Central memory CD8-positive, alpha-beta T cell (primary cell): ENCODE measurements around the gene GNB1.

Experiments
- ATAC-seq: fragments of 150-1000 bp; cut with Tn5 transposase; replicated peaks from 2 replicates; pipeline ENCODE4 v1.10.0; 2022; ENCODE audit warnings: mild to moderate bottlenecking, moderate FRiP score, moderate number of reproducible peaks; ENCODE audit not compliant: poor library complexity, severe bottlenecking; ENCODE audit errors: extremely low read depth
- DNase-seq, 2 donors: peaks; one replicate each; pipeline ENCODE4 v3.0.0; 2021; ENCODE audit warnings: low spot score in 2 of 2
- H3K27ac Mint-ChIP-seq: one replicate; pipeline ENCODE4 v1.8.0; 2022; ENCODE audit warnings: low read depth, mild to moderate bottlenecking, moderate library complexity, mixed read lengths
- H3K27me3 Mint-ChIP-seq: one replicate; pipeline ENCODE4 v1.8.0; 2022; ENCODE audit warnings: mixed read lengths
- H3K36me3 Mint-ChIP-seq: one replicate; pipeline ENCODE4 v1.8.0; 2022; ENCODE audit warnings: mild to moderate bottlenecking, moderate library complexity, mixed read lengths; ENCODE audit not compliant: insufficient read depth
- H3K4me1 Mint-ChIP-seq: one replicate; pipeline ENCODE4 v1.8.0; 2022; ENCODE audit warnings: mixed read lengths
- H3K4me3 Mint-ChIP-seq: one replicate; pipeline ENCODE4 v1.8.0; 2022; ENCODE audit warnings: mild to moderate bottlenecking, moderate library complexity, mixed read lengths
- H3K9me3 Mint-ChIP-seq: one replicate; pipeline ENCODE4 v1.8.0; 2022; ENCODE audit warnings: mixed read lengths

Gene GNB1

GRCh38 chr1:1920057-1920607 lies 29.2 kb upstream of the GNB1 start:
- Mint-ChIP-seq H3K27ac (no peak overlapping the region), H3K9me3 (no peaks in the 10 kb centered on the region)
- DNase-seq: no peak

DNA sequence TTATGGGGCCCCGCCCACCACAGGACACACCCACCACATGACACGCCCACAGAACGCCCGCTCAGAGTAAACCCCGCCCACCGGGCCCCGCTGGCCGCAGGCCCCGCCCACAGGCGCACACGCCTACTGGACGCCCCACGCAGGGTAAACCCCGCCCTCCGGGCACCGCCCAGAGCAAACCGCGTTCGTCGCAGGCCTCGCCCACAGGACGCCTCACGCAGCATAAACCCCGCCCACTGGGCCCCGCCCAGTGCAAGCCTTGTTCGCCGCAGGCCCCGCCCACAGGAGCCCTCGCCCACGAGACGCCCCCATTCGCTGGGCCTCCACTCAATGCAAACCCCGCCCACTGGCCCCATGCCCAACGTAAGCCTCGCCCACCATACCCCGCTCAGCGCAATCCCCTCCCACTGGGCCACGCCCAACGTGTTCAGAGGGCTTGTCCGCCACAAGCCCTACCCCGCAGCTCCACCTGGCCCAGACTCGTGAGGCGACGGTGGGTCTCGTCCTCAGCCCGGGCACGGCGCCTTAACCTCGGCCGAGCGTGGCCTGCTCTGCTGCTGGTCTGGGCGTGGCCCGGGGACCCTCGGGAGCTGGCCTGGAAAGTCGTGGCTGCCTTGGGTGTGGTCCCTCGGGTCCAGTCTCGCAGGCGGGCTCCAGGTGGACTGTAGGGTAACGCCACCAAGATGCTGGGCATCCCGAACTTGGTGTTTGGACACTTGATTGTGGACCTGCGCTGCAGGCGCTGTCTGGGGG lies 28.6 kb upstream of the GNB1 start:
- Mint-ChIP-seq H3K4me1 (no peaks in the 10 kb centered on the region), H3K4me3 (peak overlapping the region; percentile 59), H3K27ac (peak overlapping the region; percentile 49), H3K36me3 (peaks cover 5% of the 10 kb centered on the region), H3K27me3 (no peaks in the 10 kb centered on the region), H3K9me3 (no peaks in the 10 kb centered on the region)
- peak; percentile 99 for DNase-seq
- peak; percentile 88 for ATAC-seq

More at GRCh38 chr1:1920057-1920607, 29.2 kb upstream of the GNB1 start:
- peaks cover 5% of the 10 kb centered on the region for H3K36me3 Mint-ChIP-seq
- no peak overlapping the region for H3K4me3 Mint-ChIP-seq
- H3K4me1 Mint-ChIP-seq: no peaks in the 10 kb centered on the region
- no peak for ATAC-seq
- no peaks in the 10 kb centered on the region for H3K27me3 Mint-ChIP-seq

DNA sequence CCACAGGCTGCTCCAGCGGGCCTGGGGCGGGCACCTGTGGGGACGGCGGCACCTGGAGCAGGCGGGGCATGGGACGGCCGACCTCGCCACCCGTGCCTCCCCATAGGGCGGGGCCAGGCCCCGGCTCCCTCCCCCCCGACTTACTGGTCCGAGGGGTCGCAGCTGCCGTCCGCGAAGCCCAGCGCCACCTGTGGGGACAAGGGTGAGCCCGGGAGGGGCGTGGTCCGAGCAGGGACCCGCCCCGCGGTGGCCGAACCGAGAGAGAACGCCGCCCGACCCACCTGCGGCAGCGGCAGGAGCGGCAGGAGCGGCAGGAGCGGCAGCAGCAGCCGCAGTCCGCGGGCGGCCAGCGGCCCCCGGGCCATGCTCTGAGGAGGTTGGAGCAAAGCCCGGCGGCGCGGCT lies 28.0 kb upstream of the GNB1 start, which contains the start of gene TMEM52:
TMEM52 (minus strand) TSS at position 379 of the 403 bp plus-strand sequence; CDS start at position 365, 14 bp downstream.
- no peaks in the 10 kb centered on the region for H3K9me3 Mint-ChIP-seq
- H3K4me3 Mint-ChIP-seq: peak within 1 kb of the TSS; percentile 59
- H3K4me1 Mint-ChIP-seq: no peaks in the 10 kb centered on the region
- DNase-seq: no peak
- H3K27ac Mint-ChIP-seq: peak within 1 kb of the TSS; percentile 49
- peak; percentile 4 for ATAC-seq
- H3K27me3 Mint-ChIP-seq: peaks cover 3% of the 10 kb centered on the region
- peaks cover 5% of the 10 kb centered on the region for H3K36me3 Mint-ChIP-seq

DNA sequence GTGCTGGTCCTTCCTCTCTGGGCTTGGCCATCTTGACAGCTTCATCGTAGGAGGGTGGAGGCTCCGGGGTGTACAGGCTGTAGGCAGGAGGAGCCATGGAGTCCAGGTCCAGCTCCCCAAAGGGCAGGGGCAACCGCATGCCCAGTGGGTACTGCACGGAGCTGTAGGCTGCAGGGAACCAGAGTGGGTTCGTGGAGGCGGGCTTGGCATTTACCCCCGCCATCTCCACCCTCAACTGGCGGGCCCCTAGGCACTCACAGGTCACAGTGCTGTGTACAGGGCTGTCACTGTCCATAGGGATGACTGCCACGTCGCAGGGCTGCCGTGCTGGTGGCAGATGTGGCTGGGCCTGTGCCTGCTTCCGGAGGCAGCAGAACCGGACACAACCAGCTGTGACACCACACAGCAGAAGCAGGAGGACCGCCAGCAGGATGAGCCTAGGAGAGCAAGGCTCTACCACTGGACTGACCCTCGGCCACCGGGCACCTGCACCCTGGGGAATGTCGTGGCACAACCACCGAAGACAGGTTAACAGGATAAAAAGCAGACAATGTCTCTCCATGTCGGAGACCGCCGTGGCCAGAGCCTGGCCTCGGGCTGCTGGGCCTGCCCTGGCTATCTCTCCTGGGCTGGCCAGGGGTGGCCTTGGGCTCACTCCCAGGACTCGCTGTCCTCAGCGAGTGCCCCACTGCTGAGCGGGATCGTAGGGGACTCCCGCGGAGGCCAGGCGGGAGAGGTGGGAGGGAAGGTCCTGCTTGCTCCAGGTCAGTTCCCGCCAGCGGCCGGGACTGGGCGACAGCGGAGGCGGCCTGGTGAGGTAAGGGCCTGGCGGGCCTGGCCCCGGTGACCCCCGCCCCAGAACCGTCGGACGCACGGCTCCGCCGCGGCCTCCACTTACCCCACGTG lies 27.4 kb upstream of the GNB1 start:
- no peak overlapping the region for H3K27ac Mint-ChIP-seq
- peak overlapping the region; percentile 57 for H3K4me3 Mint-ChIP-seq
- peaks cover 9% of the 10 kb centered on the region for H3K27me3 Mint-ChIP-seq
- ATAC-seq: no peak
- H3K36me3 Mint-ChIP-seq: peaks cover 5% of the 10 kb centered on the region
- H3K9me3 Mint-ChIP-seq: no peaks in the 10 kb centered on the region
- no peaks in the 10 kb centered on the region for H3K4me1 Mint-ChIP-seq
- DNase-seq: no peak

DNA sequence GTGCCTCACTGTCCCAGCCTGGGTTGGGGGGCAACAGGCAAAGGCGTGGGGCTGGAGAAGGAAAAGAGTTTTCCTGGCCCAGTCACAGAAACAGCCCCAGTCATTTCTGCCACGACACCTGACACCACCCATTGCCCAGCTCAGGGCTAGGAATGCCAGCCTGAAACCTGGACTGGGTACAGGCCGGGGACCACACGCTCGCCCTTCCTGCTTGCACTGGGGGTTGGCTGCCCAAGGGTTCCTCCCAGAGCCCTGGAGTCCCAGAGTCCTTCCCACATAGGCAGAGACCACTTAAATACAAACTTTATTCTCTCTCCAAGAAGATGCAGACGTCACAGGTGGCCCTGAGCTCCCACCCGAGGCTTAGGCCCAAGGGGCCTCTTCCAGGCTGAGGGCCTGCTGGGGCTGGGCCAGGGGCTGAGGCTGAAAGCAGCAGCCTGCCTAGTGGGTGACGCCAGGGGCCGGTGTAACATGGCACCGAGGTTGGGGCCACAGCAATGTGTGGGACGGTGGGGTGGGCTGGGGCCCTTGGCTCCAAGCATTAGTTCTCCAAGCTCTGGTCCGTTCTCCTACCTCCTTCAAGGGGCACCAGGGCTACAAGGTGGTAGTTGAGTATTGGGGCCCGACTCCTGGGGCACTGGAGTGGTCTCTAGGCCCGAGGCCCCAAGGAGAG lies 26.6 kb upstream of the GNB1 start:
- Mint-ChIP-seq H3K9me3 (no peaks in the 10 kb centered on the region), H3K27me3 (peaks cover 10% of the 10 kb centered on the region), H3K36me3 (peaks cover 5% of the 10 kb centered on the region), H3K4me3 (peak overlapping the region; percentile 57), H3K4me1 (no peaks in the 10 kb centered on the region), H3K27ac (no peak overlapping the region)
- DNase-seq (no peak), ATAC-seq (no peak)

DNA sequence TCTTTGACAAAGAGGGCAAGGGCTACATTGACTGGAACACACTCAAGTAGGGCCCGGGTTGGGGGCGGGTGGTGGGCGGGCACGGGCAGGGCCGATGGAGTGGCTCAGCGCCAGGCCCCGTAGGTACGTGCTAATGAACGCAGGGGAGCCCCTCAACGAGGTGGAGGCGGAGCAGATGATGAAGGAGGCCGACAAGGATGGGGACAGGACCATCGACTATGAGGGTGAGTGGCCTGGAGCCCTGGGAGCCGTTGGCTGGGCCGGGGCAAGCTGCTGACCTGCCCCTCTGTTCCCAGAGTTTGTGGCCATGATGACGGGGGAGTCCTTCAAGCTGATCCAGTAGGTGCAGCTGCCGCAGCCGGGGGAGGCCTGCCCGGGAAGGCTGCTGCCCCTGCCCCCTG lies 26.0 kb upstream of the GNB1 start:
- Mint-ChIP-seq H3K4me3 (peak overlapping the region; percentile 57), H3K36me3 (peaks cover 5% of the 10 kb centered on the region), H3K27me3 (peaks cover 10% of the 10 kb centered on the region), H3K4me1 (no peaks in the 10 kb centered on the region), H3K27ac (no peak overlapping the region), H3K9me3 (no peaks in the 10 kb centered on the region)
- ATAC-seq: no peak
- DNase-seq: no peak

DNA sequence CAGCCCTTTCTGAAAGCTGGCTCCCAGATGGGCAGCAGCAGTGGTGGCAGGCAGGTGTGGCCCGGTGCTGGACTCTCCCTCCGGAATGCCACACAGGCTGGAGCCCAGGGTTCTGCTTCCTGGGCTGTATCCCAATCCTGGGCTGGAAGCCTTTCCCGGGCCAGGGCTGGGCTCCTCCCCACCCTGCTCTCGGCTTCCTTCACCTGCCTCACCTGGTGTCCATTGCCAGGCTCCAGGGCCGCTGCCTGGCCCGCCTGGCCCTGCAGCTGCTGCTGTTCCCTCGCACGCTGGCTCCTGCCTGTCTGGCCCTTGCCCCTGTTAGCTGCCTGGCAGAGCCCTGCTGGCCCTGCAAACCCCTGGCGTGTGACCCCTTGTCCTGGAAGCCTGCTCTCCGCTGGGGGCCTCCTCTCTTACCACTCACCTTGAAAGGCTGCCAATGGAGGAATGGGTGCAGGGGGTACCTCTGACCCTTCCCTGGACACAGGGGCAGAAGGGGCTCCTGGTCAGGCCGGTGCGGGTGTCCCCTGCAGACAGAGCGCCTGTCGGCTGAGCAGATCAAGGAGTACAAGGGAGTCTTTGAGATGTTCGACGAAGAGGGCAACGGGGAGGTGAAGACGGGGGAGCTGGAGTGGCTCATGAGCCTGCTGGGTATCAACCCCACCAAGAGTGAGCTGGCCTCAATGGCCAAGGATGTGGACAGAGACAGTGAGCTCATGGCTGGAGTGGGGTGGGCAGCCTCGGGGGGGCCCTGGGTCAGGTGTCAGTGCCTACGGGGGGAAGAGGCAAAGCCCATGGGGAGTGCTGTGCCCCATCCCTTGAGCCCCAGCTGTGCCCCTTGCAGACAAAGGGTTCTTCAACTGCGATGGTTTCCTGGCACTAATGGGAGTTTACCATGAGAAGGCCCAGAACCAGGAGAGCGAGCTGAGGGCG lies 25.3 kb upstream of the GNB1 start:
- ATAC-seq: no peak
- H3K36me3 Mint-ChIP-seq: peaks cover 8% of the 10 kb centered on the region

GRCh38 chr1:1914971-1915692 lies 24.2 kb upstream of the GNB1 start, which contains the start of gene CALML6:
Gene CALML6, plus strand, starts transcription at chr1:1915260. Its CDS starts 21 bp downstream, at chr1:1915281.
- DNase-seq (no peak), ATAC-seq (no peak)
- peaks cover 4% of the 10 kb centered on the region for H3K4me1 Mint-ChIP-seq
- peaks cover 10% of the 10 kb centered on the region for H3K36me3 Mint-ChIP-seq
- H3K9me3 Mint-ChIP-seq: no peaks in the 10 kb centered on the region
- peaks cover 10% of the 10 kb centered on the region for H3K27me3 Mint-ChIP-seq
- H3K27ac Mint-ChIP-seq: no peak within 1 kb of the TSS
- H3K4me3 Mint-ChIP-seq: no peak within 1 kb of the TSS

More for the DNA sequence above, 25.3 kb upstream of the GNB1 start:
- Mint-ChIP-seq H3K4me3 (no peak overlapping the region), H3K4me1 (no peaks in the 10 kb centered on the region), H3K27me3 (peaks cover 10% of the 10 kb centered on the region), H3K9me3 (no peaks in the 10 kb centered on the region), H3K27ac (no peak overlapping the region)
- DNase-seq: no peak

GRCh38 chr1:1914101-1914970 lies 23.4 kb upstream of the GNB1 start:
- H3K27ac Mint-ChIP-seq: no peak overlapping the region
- ATAC-seq: no peak
- peaks cover 10% of the 10 kb centered on the region for H3K27me3 Mint-ChIP-seq
- no peaks in the 10 kb centered on the region for H3K9me3 Mint-ChIP-seq
- no peak overlapping the region for H3K4me3 Mint-ChIP-seq
- H3K36me3 Mint-ChIP-seq: peaks cover 8% of the 10 kb centered on the region
- peaks cover 10% of the 10 kb centered on the region for H3K4me1 Mint-ChIP-seq
- no peak for DNase-seq

GRCh38 chr1:1911350-1912041 lies 20.6 kb upstream of the GNB1 start:
- Mint-ChIP-seq H3K4me1 (peaks cover 11% of the 10 kb centered on the region), H3K27ac (no peak overlapping the region), H3K36me3 (peaks cover 8% of the 10 kb centered on the region), H3K4me3 (peak overlapping the region; percentile 34), H3K27me3 (peaks cover 10% of the 10 kb centered on the region), H3K9me3 (no peaks in the 10 kb centered on the region)
- DNase-seq (no peak), ATAC-seq (no peak)
